GM18499 (cell line): ENCODE data around the gene PNMT.

Source experiments
- ATAC-seq: cut with Tn5 transposase; IDR thresholded peaks from one replicate; pipeline ENCODE4 v1.9.1; 2021; ENCODE audit warnings: moderate number of reproducible peaks; ENCODE audit not compliant: insufficient read depth, unreplicated experiment

Gene PNMT

DNA sequence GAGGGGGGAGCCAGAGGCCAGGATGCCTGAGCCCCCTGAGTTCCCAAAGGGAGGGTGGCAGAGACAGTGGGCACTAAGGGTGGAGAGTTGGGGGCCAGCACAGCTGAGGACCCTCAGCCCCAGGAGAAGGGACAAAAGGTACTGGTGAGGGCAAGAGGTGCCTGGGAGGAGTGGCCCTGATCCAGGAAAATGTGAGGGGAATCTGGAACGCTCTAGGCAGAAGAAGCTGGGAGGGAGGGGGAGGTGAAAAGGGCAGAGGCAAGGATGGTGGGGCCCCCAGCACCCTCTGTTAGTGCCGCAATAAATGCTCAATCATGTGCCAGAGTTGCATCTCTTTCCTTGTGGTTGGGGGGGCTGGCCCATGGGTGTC lies 2.0 kb upstream of the PNMT start:
- ATAC-seq: no peak

GRCh38 chr17:39666601-39667261 lies 1.5 kb upstream of the PNMT start:
- ATAC-seq: no peak

DNA sequence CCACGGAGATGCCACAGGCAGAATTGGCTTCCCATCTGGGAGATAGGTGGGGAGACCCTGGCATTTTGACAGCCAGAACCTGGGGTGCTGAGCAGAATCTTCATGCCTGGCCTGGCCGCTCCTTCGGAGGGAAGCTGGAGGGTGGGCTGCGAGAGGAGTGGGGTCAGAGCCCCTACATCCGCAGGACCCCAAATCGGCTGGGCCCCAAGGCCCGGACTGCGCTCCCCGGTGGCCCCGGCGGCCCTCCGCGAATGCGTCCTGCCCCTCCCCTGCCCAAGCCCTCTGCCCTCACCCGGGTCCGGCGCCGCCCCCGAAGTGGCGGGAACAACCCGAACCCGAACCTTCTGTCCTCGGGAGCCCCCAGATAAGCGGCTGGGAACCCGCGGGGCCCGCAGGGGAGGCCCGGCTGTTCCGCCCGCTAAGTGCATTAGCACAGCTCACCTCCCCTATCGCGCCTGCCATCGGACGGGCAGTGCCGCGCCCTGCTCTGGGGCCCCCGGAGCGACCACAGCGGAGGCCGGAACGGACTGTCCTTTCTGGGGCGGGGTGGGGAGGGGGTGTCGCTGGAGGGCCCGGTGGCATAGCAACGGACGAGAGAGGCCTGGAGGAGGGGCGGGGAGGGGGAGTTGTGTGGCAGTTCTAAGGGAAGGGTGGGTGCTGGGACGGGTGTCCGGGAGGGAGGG lies 850 bp upstream of the PNMT start:
- ATAC-seq: no peak

DNA sequence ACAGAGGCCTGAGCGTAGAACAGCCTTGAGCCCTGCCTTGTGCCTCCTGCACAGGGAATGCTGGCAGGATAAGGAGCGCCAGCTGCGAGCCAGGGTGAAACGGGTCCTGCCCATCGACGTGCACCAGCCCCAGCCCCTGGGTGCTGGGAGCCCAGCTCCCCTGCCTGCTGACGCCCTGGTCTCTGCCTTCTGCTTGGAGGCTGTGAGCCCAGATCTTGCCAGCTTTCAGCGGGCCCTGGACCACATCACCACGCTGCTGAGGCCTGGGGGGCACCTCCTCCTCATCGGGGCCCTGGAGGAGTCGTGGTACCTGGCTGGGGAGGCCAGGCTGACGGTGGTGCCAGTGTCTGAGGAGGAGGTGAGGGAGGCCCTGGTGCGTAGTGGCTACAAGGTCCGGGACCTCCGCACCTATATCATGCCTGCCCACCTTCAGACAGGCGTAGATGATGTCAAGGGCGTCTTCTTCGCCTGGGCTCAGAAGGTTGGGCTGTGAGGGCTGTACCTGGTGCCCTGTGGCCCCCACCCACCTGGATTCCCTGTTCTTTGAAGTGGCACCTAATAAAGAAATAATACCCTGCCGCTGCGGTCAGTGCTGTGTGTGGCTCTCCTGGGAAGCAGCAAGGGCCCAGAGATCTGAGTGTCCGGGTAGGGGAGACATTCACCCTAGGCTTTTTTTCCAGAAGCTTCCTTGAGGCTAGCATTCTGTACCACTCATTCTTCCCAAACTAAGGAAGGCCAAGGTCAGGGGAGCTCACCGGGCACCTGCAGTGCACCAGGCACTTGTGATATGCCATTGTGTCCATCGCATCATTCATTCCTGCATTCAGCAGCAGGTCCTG lies 1.9 kb downstream of the PNMT start:
- no peak for ATAC-seq

DNA sequence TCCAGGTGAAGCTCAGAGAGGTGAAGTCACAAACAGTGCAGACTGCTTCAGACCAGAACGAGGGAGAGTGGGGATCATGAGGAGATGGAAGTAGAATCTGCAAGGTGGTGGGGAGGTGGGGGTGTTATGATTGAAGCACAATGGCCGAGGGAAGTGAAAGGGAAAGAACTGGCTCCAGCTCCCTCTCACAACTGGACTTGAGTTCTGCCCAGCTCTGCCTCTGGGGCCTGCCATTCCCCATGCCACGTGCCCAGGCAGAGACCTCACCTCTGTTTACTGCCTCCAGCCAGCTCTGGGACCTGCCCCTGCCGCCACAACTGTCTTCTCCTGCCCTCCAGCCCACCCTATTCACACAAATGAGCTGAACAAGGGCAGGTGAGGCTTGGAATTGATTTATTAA lies 2.5 kb downstream of the PNMT start:
- no peak for ATAC-seq

- no peak for ATAC-seq
Observed at GRCh38 chr17:39671651-39672521, 3.6 kb downstream of the PNMT start.

DNA sequence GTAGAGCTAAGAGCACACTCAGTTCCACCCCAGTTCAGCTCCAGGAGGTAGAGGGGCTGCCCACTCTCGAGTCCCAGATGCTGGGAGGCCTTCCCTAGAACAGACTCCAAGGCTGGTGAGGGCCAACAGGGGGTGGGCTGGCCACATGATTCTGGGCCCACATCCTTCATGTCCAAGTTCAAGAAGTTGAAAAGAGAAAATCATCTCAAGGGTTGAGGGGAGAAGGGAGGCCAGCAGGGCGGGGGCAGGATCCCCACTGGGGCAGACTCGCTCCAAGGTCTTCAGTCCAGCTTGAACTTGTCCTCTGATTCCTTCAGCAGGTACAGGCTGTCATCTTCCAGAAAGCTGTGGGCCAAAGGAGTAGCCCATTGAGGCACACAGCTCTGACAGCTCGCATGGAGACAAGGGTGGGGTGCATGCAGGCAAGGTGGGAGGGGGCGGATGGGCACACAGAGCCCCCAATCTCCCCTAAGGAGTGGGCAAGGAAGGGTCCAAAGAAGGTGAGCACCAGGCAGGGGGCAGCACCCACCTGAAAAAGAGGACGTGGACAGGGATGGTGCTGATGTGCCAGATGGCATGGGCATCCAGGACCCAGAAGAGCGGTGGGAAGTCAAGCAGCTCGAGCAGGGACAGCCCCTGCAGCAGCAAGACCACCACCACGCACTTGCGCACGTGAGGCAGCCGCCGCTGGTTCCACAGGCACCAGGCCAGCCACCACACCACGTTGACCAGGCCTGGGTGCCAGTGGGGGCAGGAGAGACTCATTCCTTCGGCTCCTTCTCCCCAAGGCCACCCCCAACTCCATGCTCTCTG lies 4.5 kb downstream of the PNMT start:
- no peak for ATAC-seq

GRCh38 chr17:39673335-39674081 lies 5.3 kb downstream of the PNMT start:
- no peak for ATAC-seq

GRCh38 chr17:39674179-39674578 lies 5.9 kb downstream of the PNMT start:
- ATAC-seq: no peak

GRCh38 chr17:39674702-39675389 lies 6.6 kb downstream of the PNMT start:
- ATAC-seq: no peak

DNA sequence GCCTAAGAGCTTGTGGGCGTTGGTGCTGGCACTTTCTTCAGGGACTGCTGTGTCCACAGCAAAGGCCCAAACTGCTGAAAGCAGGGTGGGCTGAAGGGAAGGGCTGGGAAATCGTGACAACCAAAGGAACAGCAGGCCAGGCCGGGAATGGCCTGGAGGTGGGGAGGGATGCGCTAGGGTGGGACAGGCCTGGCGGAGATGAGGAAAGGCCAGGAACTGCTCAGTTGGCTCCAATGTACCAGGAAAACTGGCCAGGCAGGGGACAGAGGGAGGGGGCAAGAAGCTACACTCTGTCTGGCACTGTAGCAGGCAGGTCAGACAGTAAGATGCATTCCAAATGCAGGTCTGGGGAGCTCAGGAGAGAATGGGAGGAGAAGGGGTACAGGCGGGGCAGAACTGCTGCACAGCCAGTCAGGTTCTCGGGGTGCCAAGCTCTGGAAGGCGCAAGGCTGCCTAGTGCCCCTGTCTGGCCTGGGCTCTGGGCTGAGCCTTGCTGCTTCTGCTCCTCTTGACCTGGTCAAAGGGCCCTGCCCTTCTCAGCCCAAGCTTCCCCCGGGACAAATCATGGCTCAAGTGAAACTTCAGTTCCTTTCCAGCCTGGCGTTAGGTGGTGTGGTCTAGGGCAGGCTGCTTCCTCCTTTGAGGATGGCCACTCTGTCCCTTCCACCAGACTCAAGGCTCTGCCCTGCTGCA lies 7.3 kb downstream of the PNMT start:
- ATAC-seq: no peak

GRCh38 chr17:39676198-39676819 lies 8.1 kb downstream of the PNMT start:
- ATAC-seq: no peak

DNA sequence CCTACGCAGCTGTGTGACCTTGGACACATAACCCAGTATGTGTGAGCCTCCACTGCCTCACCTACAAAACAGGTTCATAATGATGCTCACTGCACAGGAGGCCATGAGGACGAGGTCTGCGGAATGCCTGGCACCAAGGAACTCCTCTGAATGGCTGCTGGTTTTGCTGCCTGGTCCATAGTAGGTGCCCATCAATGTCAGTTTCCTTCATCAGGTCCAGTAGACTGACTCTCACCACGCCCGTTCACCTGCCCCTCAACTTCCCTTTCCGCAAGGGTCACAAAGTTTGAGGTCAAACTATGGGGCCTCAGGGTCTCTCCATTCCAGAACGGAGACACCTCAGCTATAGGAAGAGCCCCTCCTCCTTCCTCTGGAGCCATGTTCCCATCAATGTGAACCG lies 8.8 kb downstream of the PNMT start:
- no peak for ATAC-seq

- no peak for ATAC-seq
Observed at GRCh38 chr17:39677542-39678339, 9.5 kb downstream of the PNMT start.

DNA sequence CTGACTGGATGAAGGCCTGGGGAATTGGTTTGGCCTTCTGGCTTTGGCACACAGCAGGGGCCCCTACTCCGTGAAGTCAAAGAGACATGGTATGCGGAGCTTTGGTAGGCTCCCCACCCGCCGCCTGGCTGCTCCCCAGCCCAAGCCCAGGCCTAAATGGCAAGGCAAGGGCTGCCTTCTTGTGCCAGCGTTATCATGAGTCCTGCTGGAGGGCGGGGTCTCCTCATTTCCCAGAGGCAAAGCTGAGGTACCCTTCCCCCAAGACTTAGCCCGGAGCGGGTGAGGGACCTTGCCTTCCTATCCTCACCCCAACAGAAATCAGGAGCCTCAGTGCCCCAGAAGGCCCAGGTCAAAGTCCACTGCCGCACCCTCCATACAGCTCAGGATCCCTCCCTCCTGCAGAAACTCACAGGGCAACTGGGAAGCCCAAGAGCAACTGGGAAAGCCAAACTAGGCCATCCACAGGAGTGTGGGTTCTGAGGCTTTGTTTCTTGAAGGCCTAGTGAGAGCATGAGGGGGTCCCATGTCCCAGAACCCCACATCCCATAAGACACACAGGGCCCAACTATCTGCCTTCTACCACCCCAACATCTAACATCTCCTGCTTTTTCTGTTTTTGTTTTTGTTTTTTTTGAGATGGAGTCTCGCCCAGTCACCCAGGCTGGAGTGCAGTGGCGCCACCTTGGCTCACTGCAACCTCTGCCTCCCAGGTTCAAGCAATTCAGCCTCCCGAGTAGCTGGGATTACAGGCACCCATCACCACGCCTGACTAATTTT lies 10.3 kb downstream of the PNMT start:
- ATAC-seq: no peak
